ENCODE measurements around the gene HHATL.

The HHATL gene

GRCh38 chr3:42662813-42663535 lies 39.6 kb downstream of the HHATL start:
- no peak for DNase-seq

GRCh38 chr3:42662037-42662812 lies 40.4 kb downstream of the HHATL start:
- DNase-seq: no peak

- DNase-seq: no peak
Observed at GRCh38 chr3:42661593-42662022, 41.0 kb downstream of the HHATL start.

GRCh38 chr3:42660898-42661297 lies 41.7 kb downstream of the HHATL start:
- peak; percentile 27 for DNase-seq

GRCh38 chr3:42660131-42660715 lies 42.4 kb downstream of the HHATL start:
- no peak for DNase-seq

- no peak for DNase-seq
Observed at GRCh38 chr3:42659451-42660130, 43.0 kb downstream of the HHATL start.

GRCh38 chr3:42658771-42659390 lies 43.7 kb downstream of the HHATL start:
- DNase-seq: no peak

- DNase-seq: no peak
Observed at GRCh38 chr3:42658091-42658770, 44.4 kb downstream of the HHATL start.

GRCh38 chr3:42657675-42658074 lies 44.9 kb downstream of the HHATL start:
- DNase-seq: no peak

- DNase-seq: no peak
Observed at GRCh38 chr3:42656680-42657610, 45.7 kb downstream of the HHATL start.

GRCh38 chr3:42655980-42656679 lies 46.5 kb downstream of the HHATL start:
- DNase-seq: no peak

GRCh38 chr3:42655331-42655888 lies 47.2 kb downstream of the HHATL start:
- peak; percentile 2 for DNase-seq

- peak; percentile 54 for DNase-seq
Observed at GRCh38 chr3:42654331-42655201, 48.0 kb downstream of the HHATL start.

GRCh38 chr3:42653560-42654330 lies 48.9 kb downstream of the HHATL start, which contains the start of gene ZBTB47:
ZBTB47 (plus strand) TSS chr3:42653697; CDS start chr3:42658356, 4,659 bp downstream.
- DNase-seq: peak; percentile 38

- no peak for DNase-seq
Observed at GRCh38 chr3:42653303-42653559, 49.4 kb downstream of the HHATL start.

- no peak for DNase-seq
Observed at GRCh38 chr3:42652611-42653302, 49.8 kb downstream of the HHATL start.

GRCh38 chr3:42652251-42652610 lies 50.4 kb downstream of the HHATL start:
- DNase-seq: no peak
